HepG2 (cell line): ENCODE data around the gene PAQR7. TPM values are rescaled to one million over a fixed set of nuclear protein-coding genes. Genes with fewer than 3 reads are reported as not detected.
A peak's percentile ranks its signal among the peaks of the same experiment; 100 is the strongest.

ENCODE experiments used
- CCDC6 ChIP-seq: sonication (generic); formaldehyde crosslinking; IDR thresholded peaks from 2 replicates; pipeline ENCODE4 v1.8.1; 2022; ENCODE audit warnings: mild to moderate bottlenecking, missing genetic modification reagents, moderate library complexity
- CENPT ChIP-seq: sonication (generic); formaldehyde crosslinking; IDR thresholded peaks from 2 replicates; pipeline ENCODE4 v1.8.0; 2022; ENCODE audit warnings: low read depth, mild to moderate bottlenecking, moderate library complexity, missing genetic modification reagents
- EP300 ChIP-seq, 3 experiments: sonication (generic) in 1 of 3; formaldehyde crosslinking in 1 of 3; IDR thresholded peaks; 2 replicates each; pipeline versions ENCODE4 v1.5.1 to v1.6.1; 2011 to 2020; ENCODE audit warnings: low read depth in 2 of 3, low read length in 2 of 3, borderline replicate concordance in 1 of 3, improper control_type of control experiment in 1 of 3, mild to moderate bottlenecking in 1 of 3, missing genetic modification reagents in 1 of 3, moderate library complexity in 1 of 3
- GMEB2 ChIP-seq: IDR thresholded peaks from 2 replicates; pipeline ENCODE4 v1.6.1; 2016; ENCODE audit warnings: missing biosample characterization, missing genetic modification reagents, low read depth
- MYC ChIP-seq: sonication (generic); formaldehyde crosslinking; IDR thresholded peaks from 2 replicates; pipeline ENCODE4 v1.9.0; 2021; ENCODE audit warnings: missing genetic modification reagents, borderline replicate concordance
- NFE2L2 ChIP-seq: fragments of 150-350 bp; IDR thresholded peaks from 2 replicates; pipeline ENCODE4 v1.6.1; 2014; ENCODE audit warnings: low read length
- SP5 ChIP-seq: IDR thresholded peaks from 2 replicates; pipeline ENCODE4 v1.6.1; 2016; ENCODE audit warnings: low read depth, borderline replicate concordance
- SRSF1 ChIP-seq: fragments of 200-400 bp; formaldehyde crosslinking; optimal IDR thresholded peaks from 2 replicates; pipeline ENCODE3; 2017; ENCODE audit warnings: mild to moderate bottlenecking, low read depth, low read length, moderate library complexity
- ZBTB37 ChIP-seq: sonication (generic); formaldehyde crosslinking; IDR thresholded peaks from 2 replicates; pipeline ENCODE4 v1.4.0; 2020; ENCODE audit warnings: mild to moderate bottlenecking, missing genetic modification reagents
- ZBTB40 ChIP-seq, 2 experiments: fragments of 450-650 bp in 1 of 2; sonication (generic) in 1 of 2; formaldehyde crosslinking in 1 of 2; IDR thresholded peaks; 2 replicates each; pipeline versions ENCODE4 v1.6.1 to v1.8.0; 2016 to 2022; ENCODE audit warnings: antibody characterized with exemption in 1 of 2, mild to moderate bottlenecking in 1 of 2, missing genetic modification reagents in 1 of 2
- ZNF136 ChIP-seq: sonication (generic); formaldehyde crosslinking; IDR thresholded peaks from 2 replicates; pipeline ENCODE4 v1.8.1; 2022; ENCODE audit warnings: low read depth, mild to moderate bottlenecking, moderate library complexity, missing genetic modification reagents
- ZNF383 ChIP-seq: sonication (generic); formaldehyde crosslinking; IDR thresholded peaks from 2 replicates; pipeline ENCODE4 v1.4.0; 2020; ENCODE audit warnings: missing genetic modification reagents, mild to moderate bottlenecking, borderline replicate concordance
- ZNF800 ChIP-seq: sonication (generic); formaldehyde crosslinking; IDR thresholded peaks from 2 replicates; pipeline ENCODE4 v1.4.0; 2020; ENCODE audit warnings: missing genetic modification reagents
- polyA plus RNA-seq, 8 experiments: library from polyadenylated mRNA; depleted of rRNA in 3 of 8; stranded (reverse) in 7 of 8; unstranded in 1 of 8; fragments of >200 nt; fragmentation: Illumina TruSeq in 4 of 8; extraction: Trizol in 4 of 8; gene quantifications; 2 replicates each; pipeline versions ENCODE4 v1.2.1 to v1.2.3, GENCODE V29; 2011 to 2016; ENCODE audit warnings: low read depth in 4 of 8, missing spikeins in 1 of 8, mixed read lengths in 1 of 8; ENCODE audit not compliant: insufficient read depth in 1 of 8
- total RNA-seq, 5 experiments: library from RNA; depleted of rRNA; stranded (reverse); fragments of >200 nt; fragmentation: Illumina TruSeq; extraction: Trizol; gene quantifications; 2 replicates each; pipeline ENCODE4 v1.2.3, GENCODE V29; 2016; ENCODE audit warnings: low read depth in 1 of 5

PAQR7 gene
- total and polyA plus RNA-seq, 2 of the 13 experiments (the other 11 are each of a cell fraction or from before 2014, with no cell fraction given), result 13.2 to 16.6 TPM

- TF ChIP-seq GMEB2, result no peak
- peak; percentile 95; the same call in 1 of the 2 replicates for TF ChIP-seq ZNF136 (CRISPR knock-in tag)
- no peak for TF ChIP-seq ZBTB37 (CRISPR knock-in tag)
- TF ChIP-seq CENPT (CRISPR knock-in tag), result no peak
- no peak for TF ChIP-seq EP300 (IDR thresholded peaks at IDR 0.05; ENCODE audit: low read depth in 2 of 2, low read length in 2 of 2)
- TF ChIP-seq EP300 (CRISPR knock-in tag; IDR thresholded peaks at IDR 0.05; ENCODE audit: borderline replicate concordance), result peak; percentile 63
- peak; percentile 71 for TF ChIP-seq SRSF1
- TF ChIP-seq SP5, result peak; percentile 93
- TF ChIP-seq MYC (CRISPR knock-in tag), result peak; percentile 86
- TF ChIP-seq ZNF800 (CRISPR knock-in tag), result peak; percentile 48; the same call in 1 of the 2 replicates
- no peak for TF ChIP-seq ZBTB40 (IDR thresholded peaks at IDR 0.05)
- TF ChIP-seq ZBTB40 (CRISPR knock-in tag; IDR thresholded peaks at IDR 0.05), result peak; percentile 65
- TF ChIP-seq CCDC6, result peak; percentile 71; the same call in 1 of the 2 replicates
- no peak for TF ChIP-seq NFE2L2
- no peak for TF ChIP-seq ZNF383 (CRISPR knock-in tag)
These were observed 55.8 kb downstream of the PAQR7 start, which contains the start of gene MTFR1L (continued) for GRCh38 chr1:25819491-25820246.
